ENCODE results near the gene TH.

DNA sequence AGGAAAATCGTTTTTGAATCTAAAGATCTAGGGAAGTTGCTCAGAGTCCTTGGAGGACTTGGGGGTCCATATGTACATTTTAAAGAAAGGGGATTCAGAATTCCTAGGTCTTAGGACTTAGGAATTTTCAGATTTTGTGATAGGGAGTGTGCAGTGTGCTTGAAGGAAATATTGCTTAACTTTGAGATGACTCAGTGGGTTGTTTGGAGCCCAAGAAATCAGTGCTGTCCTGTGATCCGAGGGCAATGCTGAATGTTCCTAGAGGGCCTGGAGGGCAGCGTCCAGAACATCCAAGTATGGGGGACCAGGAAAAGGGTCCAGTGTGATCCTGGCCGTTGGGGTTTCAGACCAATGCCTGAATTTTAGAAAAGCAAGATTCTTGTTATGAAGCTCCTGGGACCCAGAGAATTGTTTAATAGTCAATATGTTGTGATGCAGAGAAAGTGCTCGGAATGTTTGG, 29.3 kb downstream of the TH start:
- TF ChIP-seq CTCF (IDR thresholded peaks at IDR 0.05) (no peak), EP300 (IDR thresholded peaks at IDR 0.05) (no peak)

Measured in gastroesophageal sphincter (tissue), 3 donors.